Measurements from ENCODE around the gene ABHD16B.

ABHD16B gene

GRCh38 chr20:63861365-63861934 is at the start of gene ABHD16B:
Gene ABHD16B, plus strand, starts transcription at chr20:63861498. Its CDS starts 43 bp downstream, at chr20:63861541.
- no peak for DNase-seq (ENCODE audit: low spot score)

DNA sequence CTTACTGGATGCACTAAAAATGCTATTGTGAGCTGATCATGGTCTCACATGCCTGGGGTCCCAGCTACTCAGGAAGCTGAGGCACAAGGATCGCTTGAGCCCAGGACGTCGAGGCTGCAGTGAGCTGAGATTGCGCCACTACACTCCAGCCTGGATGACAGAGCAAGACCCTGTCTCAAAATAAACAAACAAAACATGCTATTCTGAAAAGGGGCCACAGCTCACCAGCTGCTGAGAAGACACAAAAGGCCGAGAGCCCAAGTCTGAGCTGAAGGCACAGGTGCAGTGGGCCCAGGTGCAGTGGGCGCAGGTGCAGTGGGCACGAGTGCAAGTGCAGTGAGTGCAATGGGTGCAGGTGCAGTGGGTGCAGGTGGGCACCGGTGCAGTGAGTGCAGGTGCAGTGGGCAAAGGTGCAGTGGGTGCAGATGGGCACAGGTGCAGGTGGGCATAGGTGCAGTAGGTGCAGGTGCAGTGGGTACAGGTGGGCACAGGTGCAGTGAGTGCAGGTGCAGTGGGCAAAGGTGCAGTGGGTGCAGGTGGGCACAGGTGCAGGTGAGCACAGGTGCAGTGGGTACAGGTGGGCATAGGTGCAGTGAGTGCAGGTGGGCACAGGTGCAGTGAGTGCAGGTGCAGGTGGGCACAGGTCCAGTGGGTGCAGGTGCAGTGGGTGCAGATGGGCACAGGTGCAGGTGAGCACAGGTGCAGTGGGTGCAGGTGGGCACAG is 46.2 kb upstream of the ABHD16B start:
- DNase-seq (ENCODE audit: low spot score) = no peak

DNA sequence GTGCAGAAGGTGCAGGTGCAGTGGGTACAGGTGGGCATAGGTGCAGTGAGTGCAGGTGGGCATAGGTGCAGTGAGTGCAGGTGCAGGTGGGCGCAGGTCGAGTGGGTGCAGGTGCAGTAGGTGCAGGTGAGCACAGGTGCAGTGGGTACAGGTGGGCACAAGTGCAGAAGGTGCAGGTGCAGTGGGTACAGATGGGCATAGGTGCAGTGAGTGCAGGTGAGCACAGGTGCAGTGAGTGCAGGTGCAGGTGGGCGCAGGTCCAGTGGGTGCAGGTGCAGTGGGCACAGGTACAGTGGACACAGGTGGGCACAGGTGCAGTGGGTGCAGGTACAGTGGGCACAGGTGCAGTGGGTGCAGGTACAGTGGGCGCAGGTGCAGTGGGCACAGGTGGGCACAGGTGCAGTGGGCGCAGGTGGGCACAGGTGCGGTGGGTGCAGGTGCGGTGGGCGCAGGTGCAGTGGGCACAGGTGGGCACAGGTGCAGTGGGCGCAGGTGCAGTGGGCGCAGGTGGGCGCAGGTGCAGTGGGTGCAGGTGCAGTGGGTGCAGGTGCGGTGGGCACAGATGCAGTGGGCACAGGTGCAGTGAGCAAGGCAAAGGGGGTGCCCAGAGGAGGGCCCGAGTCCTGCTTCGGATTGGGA is 45.6 kb upstream of the ABHD16B start:
- no peak for DNase-seq (ENCODE audit: low spot score)

DNA sequence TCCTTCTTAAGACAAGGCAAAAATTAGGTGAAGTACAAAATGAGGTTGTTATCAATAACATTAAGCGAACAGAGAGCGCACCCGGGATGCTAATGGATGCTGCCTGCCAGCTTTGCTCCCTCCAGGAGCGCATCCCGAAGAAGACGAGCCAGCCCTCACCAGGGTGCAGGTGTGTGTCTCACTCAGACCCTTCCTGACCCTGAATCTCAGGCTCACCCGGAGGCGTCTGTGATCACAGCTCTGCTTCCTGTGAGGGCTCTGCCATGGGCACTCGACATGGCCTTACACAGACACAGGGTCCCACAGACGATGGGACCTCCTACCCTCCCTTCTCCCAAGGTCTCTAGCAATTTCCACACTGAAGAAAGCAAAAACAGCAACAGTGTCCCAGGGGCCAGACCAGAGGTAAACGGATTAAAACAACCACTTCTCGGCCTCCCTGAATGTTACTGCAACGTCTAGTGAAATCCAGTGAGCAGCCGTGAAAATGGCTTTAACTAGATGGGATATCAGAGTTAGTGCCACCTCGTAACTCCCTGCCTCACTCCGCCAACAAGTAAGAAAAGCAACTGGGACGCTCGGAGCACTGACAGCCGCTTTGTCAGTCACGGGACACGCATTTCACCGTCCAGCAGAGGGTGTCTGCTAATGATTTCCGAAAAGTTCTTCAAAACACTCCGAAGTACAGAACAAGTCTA is 41.9 kb upstream of the ABHD16B start:
- DNase-seq (ENCODE audit: low spot score) = no peak

GRCh38 chr20:63821811-63822210 is 39.5 kb upstream of the ABHD16B start:
- no peak for DNase-seq (ENCODE audit: low spot score)

GRCh38 chr20:63822276-63822696 is 39.0 kb upstream of the ABHD16B start:
- peak; percentile 30 for DNase-seq (ENCODE audit: low spot score)

DNA sequence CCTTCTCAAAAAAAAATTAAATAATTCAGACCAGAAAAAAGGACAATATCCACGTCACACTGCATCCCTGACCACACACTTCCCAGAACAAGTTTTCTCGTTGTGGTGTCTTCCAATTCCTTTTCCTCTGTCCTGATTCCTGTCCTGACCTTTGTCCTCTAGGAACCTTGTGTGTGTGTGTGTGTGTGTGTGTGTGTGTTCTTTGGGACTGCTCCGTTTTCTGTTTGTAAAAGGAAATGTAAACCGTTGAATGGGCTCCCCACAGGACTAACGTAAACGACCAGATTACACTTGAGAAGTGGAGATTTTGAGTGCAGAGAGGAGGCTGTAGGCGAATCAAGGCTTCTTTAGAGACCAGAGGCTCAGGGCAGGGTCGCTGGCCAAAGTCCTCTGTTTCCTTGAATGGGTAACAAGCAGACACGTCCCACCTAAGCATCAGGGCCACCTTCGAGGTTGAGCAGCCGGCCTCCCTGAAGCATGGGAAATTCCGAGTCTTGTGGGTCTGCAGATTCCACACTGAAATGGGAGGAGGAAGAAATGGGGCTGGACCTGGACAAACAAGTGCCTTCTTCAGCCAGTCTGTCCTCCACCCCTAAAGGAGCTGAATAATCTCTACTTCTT is 37.5 kb upstream of the ABHD16B start:
- no peak for DNase-seq (ENCODE audit: low spot score)

DNA sequence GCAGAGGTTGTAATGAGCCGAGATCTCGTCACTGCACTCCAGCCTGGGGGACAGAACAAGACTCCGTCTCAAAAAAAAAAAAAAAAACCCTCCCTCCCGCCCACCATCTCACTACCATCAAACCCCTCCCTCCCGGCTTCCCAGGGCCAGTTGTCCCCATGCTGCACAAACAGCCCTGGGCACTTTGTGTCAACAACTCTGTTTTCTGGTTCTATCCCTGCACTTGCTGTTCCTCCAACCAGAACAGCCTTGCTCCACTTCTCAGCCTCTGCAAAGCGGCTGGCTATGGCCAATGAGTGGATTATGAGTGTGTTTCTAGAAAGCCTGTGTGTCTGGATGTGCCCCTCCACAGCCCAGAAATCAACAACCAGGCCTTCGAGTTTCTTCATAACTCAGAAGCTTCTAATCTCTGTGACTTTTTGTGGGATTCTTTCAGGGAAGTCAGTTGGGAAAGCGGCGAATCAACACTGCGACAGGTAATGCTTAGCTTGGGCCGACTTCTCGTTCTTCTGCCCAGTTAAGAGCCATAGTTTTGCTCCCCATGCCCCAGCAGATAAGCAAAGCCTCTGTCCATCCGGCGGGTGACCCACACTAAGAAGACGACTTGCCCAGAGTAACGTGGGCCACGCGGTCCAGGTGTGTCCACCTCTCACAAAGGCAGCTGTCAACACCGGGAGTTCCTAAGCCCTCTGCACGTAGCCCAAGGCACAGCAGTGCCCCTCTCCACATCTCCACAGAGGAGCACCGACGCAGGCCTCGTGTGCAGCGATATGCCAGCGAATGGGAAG is 35.8 kb upstream of the ABHD16B start:
- DNase-seq (ENCODE audit: low spot score) = no peak

DNA sequence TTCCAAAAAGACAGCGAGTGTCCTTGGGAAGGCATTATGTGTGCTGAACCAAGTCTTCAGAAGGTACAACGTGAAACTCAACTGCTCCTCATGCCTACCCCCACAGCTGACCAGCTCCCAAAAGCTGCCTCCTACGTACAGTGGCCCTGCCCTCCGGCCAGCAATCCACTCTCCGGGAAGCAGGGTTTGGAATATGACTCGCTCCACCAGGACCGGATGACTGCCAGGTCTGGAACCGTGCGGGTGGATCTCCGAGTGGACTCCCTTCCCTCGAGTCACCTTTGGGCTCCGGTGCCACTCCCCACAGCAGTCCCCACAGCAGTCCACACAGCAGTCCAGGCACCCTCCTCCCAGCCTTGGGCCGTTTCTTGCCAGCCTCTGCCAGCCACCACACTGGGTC is 34.5 kb upstream of the ABHD16B start:
- DNase-seq (ENCODE audit: low spot score) = no peak

- DNase-seq (ENCODE audit: low spot score) = no peak
Measured at GRCh38 chr20:63828124-63828523, 33.2 kb upstream of the ABHD16B start.

- DNase-seq (ENCODE audit: low spot score) = no peak
Measured at GRCh38 chr20:63828545-63828944, 32.8 kb upstream of the ABHD16B start.

GRCh38 chr20:63828951-63829350 is 32.3 kb upstream of the ABHD16B start:
- no peak for DNase-seq (ENCODE audit: low spot score)

DNA sequence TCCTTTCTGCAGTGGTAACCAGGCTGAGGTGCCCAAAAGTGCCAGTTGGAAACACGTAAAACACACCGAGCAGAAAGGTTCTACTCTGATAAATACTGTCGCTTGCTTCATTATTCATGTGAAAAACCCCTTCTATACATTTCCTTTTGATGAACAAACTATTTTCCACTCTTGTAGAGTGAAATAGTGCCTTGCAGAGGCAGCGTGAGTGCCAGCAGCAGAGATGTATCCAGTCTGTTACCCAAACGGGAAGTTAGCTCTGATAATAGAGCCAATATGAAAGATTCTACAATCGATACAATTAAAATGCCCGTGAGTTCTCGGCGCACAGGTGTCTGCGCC is 31.7 kb upstream of the ABHD16B start:
- no peak for DNase-seq (ENCODE audit: low spot score)

- no peak for DNase-seq (ENCODE audit: low spot score)
Measured at GRCh38 chr20:63829945-63830835, 31.1 kb upstream of the ABHD16B start.

DNA sequence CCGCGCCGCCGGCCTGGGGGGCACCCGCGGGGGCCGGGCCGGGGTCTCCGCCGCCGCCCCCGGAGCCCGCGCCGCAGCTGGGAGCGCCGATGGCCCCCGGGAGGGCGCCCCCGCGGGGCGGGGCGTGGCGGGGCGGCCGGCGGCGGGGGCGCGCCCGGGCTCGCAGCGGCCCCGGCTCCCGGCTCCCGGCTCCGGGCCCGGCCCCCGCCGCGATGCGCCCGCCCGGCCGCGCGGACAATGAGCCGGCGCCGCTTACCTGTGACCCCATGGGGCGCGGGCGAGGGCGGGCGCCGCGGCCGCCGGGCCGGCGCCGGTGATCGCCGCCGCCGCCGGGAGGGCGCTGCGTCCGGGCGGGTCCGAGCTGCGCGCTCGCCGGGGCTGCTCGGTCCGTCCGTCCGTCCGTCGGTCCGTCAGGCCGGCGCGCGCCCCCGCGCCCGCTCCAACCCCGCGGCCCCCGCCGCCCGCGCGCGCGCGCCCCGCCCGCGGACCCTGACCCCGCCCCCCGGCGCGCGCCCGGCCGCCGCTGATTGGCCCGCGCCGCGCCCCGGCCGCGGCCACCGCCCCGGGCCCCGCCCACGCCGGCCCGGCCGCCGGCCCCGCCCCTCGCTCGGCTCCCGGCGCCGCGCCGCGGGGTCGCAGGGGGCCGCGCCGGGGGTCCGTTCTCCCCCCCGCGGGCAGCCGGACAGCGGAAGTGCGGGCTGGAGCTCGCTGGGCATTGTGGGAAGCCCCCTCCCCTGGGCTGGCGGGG is 30.3 kb upstream of the ABHD16B start, which contains the start of gene ZBTB46:
ZBTB46 (minus strand) TSS at position 424 of the 748 bp plus-strand sequence. CDS start 40,507 bp downstream, outside the sequence.
- no peak for DNase-seq (ENCODE audit: low spot score)

- no peak for DNase-seq (ENCODE audit: low spot score)
Measured at GRCh38 chr20:63831646-63831992, 29.7 kb upstream of the ABHD16B start.

DNA sequence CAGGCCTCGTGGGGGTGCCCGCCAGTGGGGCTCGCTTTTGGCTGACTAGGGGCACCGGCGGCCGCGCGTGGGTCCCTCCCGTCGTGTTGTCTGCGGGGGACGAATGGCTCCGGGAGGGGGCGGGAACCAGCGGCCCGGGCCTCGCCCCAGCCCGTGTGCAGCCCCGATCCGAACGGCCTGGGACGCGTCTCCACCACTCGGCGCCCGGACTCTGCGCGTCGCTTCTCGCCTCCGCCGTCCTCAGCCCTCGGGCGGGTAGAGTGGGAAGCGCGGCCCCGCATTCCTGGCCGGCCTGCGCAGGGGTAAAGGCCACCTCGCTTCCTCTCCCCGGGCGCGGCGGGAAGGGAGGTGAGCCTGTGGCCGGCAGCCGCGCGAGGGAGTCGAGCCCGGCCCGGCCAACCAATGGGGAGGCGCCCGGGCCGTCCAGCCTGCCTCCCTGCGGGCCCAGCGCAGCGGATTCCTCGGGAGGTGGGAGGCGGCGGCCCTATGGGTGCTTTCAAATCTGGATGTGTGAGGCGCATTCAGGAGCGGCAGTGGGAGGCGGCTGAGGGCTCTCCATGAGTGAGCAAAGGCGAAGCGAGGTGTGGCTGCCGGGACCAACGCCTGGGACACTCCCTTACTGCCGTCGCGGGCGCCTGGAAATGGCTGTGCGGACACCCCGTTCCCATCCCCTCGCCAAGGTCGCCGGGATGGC is 29.2 kb upstream of the ABHD16B start:
- DNase-seq (ENCODE audit: low spot score) = no peak

DNA sequence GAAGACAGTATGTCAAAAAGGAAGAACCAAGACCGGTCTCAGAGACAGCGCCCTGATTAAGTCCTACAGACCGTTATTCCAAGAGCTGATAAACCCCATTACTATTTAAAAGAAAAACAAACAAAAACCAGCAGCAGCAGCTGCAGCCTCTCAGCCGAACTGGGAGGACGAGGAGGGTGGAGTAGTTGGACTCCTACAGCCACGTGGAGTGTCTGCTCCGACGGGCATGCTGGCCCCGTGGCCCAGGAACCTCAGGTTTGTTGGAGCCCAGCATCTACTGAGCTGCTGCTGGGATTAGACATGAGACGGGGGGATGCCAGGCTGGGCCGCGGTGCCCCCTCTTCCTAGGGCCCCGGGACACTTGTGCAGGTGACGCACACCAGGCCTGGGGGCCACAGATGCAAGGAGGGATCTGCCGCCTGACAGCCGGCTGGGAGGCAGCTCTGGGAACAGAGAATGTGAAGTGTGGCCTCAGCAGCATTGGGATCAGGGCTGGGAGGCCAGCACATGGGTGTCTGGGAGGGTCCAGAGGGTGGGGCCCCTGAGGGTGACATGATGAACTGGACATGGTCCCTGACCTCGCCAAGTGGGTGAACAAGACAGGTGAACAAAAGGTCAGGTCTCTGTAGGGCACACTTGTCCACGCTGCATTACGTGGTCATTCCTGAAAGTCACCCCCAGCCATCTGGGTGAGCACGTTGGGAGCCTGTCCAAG is 27.4 kb upstream of the ABHD16B start:
- no peak for DNase-seq (ENCODE audit: low spot score)

DNA sequence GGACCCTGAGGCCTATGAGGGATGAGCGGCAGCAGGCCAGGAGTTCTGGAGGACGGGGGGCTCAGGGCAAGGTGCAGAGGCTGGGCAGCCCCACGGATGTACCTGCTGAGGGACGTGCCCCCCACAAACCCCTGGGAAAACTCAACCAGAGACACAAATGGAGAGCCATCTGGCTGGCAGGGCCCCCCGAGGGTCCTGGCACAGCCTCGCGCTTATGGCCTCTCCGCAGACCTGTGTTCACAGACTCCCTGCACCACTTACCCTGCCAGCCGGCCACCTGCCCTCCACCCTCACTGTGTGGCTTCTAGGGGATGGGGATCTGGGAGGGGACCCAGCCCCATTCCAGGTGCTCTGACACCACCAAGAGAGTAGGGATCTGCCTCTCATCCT is 26.8 kb upstream of the ABHD16B start:
- DNase-seq (ENCODE audit: low spot score) = no peak

Data from globus pallidus (tissue), 1 donor.